ENCODE results near the gene HOXA1.

Gene HOXA1

GRCh38 chr7:27131390-27131819 is 35.6 kb upstream of the HOXA1 start:
- no peak for FAIRE-seq

GRCh38 chr7:27130540-27131389 is 35.0 kb upstream of the HOXA1 start, which contains the start of gene HOXA4:
Gene HOXA4, minus strand, starts transcription at chr7:27130757. Its CDS starts 24 bp downstream, at chr7:27130733.
- no peak for FAIRE-seq

- no peak for FAIRE-seq
Observed at GRCh38 chr7:27129729-27130539, 34.1 kb upstream of the HOXA1 start.

GRCh38 chr7:27128776-27129728 is 33.3 kb upstream of the HOXA1 start:
- no peak for FAIRE-seq

- no peak for FAIRE-seq
Observed at GRCh38 chr7:27128034-27128433, 32.2 kb upstream of the HOXA1 start.

GRCh38 chr7:27126596-27127327 is 31.0 kb upstream of the HOXA1 start:
- FAIRE-seq, result no peak

GRCh38 chr7:27125986-27126394 is 30.2 kb upstream of the HOXA1 start:
- no peak for FAIRE-seq

- no peak for FAIRE-seq
Observed at GRCh38 chr7:27124902-27125689, 29.3 kb upstream of the HOXA1 start.

GRCh38 chr7:27124096-27124901 is 28.5 kb upstream of the HOXA1 start:
- FAIRE-seq, result no peak

- no peak for FAIRE-seq
Observed at GRCh38 chr7:27123477-27124053, 27.8 kb upstream of the HOXA1 start.

GRCh38 chr7:27123007-27123476 is 27.2 kb upstream of the HOXA1 start:
- no peak for FAIRE-seq

GRCh38 chr7:27122077-27122910 is 26.5 kb upstream of the HOXA1 start:
- FAIRE-seq, result no peak

- FAIRE-seq, result no peak
Observed at GRCh38 chr7:27121684-27122076, 25.9 kb upstream of the HOXA1 start.

GRCh38 chr7:27119412-27119911 is 23.7 kb upstream of the HOXA1 start:
- FAIRE-seq, result no peak

- no peak for FAIRE-seq
Observed at GRCh38 chr7:27118580-27118979, 22.8 kb upstream of the HOXA1 start.

- FAIRE-seq, result no peak
Observed at GRCh38 chr7:27117887-27118491, 22.2 kb upstream of the HOXA1 start.

GRCh38 chr7:27116962-27117886 is 21.4 kb upstream of the HOXA1 start:
- no peak for FAIRE-seq
